Mammary epithelial cell (primary cell): ENCODE results near the gene TTC3.

Experiments used
- EZH2 ChIP-seq: IDR thresholded peaks from 2 replicates; pipeline ENCODE4 v1.6.1; 2012; ENCODE audit warnings: low read length, inconsistent platforms, borderline replicate concordance
- TF ChIP-seq, protein P1 (sequence below), 2 donors: IDR thresholded peaks in 1 of 2; conservative IDR thresholded peaks in 1 of 2; 2 replicates each; pipeline ENCODE4 v1.5.1; 2011 to 2012; ENCODE audit warnings: inconsistent platforms in 2 of 2, low read length in 2 of 2, mild to moderate bottlenecking in 2 of 2, control low read depth in 1 of 2, low read depth in 1 of 2; ENCODE audit not compliant: insufficient read depth in 1 of 2; ENCODE audit errors: extremely low read depth in 1 of 2

DNA sequence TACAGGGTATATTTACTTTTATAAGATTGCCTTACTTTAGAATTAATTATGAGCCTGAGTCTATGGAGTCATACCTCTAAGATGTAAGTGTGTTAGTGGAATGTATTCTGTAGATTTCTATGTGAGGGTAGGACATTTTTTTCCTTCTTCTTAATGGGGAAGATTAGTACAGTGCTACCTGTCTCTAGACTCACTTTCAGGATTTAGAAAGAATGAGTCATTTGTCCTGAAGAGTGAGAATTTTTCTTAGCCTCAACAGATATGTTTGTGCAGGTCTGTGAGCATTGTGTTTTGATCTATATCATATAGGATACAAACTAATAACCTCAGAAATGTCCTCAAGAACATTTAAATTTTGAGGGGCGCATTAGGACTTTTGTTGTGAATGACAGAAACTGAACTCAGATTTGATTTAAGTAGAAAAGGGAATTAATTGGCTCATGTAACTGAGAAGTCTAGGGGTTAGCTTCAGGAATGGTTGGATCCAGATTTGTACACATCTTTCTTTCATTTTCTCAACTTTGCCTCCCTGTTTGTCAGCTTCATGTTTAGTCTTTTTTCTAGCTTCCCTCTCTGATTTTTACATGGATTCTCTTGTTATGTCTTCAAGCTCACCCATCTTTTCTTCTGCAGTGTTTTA lies 45.3 kb downstream of the TTC3 start:
- TF ChIP-seq, protein P1, sequence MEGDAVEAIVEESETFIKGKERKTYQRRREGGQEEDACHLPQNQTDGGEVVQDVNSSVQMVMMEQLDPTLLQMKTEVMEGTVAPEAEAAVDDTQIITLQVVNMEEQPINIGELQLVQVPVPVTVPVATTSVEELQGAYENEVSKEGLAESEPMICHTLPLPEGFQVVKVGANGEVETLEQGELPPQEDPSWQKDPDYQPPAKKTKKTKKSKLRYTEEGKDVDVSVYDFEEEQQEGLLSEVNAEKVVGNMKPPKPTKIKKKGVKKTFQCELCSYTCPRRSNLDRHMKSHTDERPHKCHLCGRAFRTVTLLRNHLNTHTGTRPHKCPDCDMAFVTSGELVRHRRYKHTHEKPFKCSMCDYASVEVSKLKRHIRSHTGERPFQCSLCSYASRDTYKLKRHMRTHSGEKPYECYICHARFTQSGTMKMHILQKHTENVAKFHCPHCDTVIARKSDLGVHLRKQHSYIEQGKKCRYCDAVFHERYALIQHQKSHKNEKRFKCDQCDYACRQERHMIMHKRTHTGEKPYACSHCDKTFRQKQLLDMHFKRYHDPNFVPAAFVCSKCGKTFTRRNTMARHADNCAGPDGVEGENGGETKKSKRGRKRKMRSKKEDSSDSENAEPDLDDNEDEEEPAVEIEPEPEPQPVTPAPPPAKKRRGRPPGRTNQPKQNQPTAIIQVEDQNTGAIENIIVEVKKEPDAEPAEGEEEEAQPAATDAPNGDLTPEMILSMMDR (conservative IDR thresholded peaks at IDR 0.05 in 1 of 2, IDR thresholded peaks at IDR 0.05 in 1 of 2; ENCODE audit: extremely low read depth in 1 of 2, insufficient read depth in 1 of 2, low read depth in 1 of 2, low read length in 2 of 2): no peak
- no peak for TF ChIP-seq EZH2
